Left lobe of liver (tissue), 2 donors: ENCODE measurements around the gene DCDC2. TPM values are rescaled to one million over a fixed set of nuclear protein-coding genes. Genes with fewer than 3 reads are reported as not detected.
"Not testable (repeated sequence)": the region's sequence is repeated elsewhere in the genome, so short reads cannot be mapped to it uniquely, and the experiment has no call there.

Experiments
- ATAC-seq: fragments of 200-7000 bp; cut with Tn5 transposase; one replicate; pipeline ENCODE4 v1.9.1; 2020; ENCODE audit warnings: mild to moderate bottlenecking, moderate library complexity
- DNase-seq: peaks from one replicate; pipeline ENCODE4 v3.0.0-alpha.2; 2020; ENCODE audit warnings: low spot score
- total RNA-seq: library from RNA; stranded (reverse); gene quantifications from one replicate; pipeline ENCODE4 v1.2.1, GENCODE V29; 2021
- donor health status: DM: no; HTN: no; CAD: no; lungs with moderate emphysema.
- donor health status: DM: no; HTN: yes; CAD: no.

DCDC2 gene
- 1.4 TPM for total RNA-seq

DNA sequence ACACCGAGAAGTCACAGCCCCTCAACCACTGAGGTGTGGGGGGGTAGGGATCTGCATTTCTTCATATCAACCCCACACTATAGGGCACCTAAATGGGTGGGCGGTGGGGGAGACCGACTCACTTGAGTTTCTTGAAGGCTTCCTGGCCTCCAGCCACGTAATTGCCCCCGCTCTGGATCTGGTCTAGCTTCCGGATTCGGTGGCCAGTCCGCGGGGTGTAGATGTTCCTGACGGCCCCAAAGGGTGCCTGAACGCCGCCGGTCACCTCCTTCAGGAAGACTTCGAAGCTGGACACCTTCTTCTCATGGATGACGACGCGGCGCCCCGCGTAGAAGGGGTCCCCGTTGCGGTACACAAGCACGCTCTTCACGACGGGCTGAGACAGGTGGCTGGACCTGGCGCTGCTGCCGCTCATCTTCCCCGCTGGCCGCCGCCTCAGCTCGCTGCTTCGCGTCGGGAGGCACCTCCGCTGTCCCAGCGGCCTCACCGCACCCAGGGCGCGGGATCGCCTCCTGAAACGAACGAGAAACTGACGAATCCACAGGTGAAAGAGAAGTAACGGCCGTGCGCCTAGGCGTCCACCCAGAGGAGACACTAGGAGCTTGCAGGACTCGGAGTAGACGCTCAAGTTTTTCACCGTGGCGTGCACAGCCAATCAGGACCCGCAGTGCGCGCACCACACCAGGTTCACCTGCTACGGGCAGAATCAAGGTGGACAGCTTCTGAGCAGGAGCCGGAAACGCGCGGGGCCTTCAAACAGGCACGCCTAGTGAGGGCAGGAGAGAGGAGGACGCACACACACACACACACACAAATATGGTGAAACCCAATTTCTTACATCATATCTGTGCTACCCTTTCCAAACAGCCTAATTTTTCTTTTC, at the start of gene DCDC2:
DCDC2 (minus strand) TSS at position 724 of the 883 bp plus-strand sequence; CDS start at position 415, 309 bp downstream.
- peak; percentile 78 for ATAC-seq
- DNase-seq: peak; percentile 53

DNA sequence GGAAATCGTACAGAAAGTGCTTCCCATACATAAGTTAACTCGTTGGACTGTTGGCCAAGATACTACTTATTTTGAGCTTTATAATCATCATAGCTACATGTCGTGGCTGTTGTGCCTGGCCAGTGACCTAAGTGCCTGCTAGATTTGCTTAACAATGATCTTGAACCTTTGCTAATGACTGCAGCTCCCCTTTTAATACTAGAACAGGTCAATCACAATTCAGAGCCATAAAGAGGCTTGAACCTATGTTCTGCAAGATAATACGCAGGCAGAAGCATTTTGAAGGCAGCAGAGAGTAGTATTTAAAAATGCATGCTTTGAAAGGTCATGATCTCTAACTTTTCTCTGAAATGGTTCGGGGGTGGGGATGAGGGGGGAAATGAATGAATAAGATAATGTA, 47.4 kb upstream of the DCDC2 start:
- DNase-seq (no peak), ATAC-seq (no peak)

DNA sequence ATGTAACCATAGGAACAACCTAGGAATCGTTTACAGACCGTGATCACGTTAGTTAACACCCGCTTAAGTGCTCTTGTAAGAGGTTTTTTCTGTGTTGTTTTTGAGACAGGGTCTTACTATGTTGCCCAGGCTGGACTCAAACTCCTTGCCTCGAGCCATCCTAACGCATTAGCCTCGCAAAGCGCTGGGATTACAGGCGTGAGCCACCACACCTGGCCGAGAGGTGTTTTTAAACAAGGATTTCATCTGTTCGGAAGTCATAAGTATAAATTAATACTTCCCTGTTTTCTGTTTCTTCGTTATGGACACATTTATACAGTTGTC, 45.6 kb upstream of the DCDC2 start:
- ATAC-seq (no peak), DNase-seq (no peak)

DNA sequence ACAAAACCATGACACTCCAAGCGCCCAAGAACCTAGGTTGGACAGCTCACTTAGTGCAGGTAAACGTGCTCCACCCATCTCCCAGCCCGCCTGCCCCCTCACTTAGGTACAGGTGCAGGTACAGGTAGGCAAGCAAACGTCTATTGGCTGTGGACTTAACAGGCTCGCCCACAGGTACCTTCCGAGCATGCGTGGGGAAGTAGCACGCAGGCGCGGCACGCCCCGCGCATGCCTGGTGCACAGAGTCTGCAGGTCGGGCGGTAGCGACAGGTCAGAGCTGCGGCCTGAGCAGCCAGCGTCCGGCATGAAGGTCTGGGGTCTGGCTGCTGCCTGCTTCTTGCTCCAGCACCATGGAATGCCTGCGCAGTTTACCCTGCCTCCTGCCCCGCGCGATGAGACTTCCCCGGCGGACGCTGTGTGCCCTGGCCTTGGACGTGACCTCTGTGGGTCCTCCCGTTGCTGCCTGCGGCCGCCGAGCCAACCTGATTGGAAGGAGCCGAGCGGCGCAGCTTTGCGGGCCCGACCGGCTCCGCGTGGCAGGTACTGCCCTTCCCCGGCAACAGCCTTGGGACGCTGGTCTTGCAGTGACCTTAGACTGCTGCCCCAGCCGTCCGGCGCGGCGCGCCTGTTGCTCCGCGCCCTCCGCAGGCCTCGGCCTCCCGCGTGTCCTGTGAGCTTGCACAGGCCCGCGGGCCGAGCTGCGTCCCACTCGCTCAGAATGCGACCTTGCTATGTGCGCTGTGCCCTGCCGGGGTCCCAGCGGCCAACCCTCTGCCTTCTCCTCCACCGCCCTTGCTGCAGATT, 45.0 kb upstream of the DCDC2 start, which contains the start of gene MRS2:
MRS2 (plus strand) TSS at position 240 of the 804 bp plus-strand sequence; CDS start at position 351, 111 bp downstream.
- ATAC-seq: peak; percentile 97

DNA sequence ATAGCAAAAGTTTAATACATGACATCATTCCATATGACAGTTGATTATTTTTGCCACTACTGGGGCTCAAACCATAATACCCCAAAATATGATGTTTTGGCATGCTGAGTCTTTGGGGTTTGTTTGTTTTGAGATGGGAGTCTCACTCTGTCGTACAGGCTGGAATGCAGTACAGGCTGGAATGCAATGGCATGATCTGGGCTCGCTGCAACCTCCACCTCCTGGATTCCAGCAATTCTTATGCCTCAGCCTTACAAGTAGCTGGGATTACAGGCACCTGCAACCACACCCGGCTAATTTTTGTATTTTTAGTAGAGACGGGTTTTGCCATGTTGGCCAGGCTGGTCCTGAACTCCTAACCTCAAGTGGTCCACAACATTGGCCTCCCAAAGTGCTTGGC, 43.6 kb upstream of the DCDC2 start:
- DNase-seq: no peak
- ATAC-seq: no peak

More for the DNA sequence above, 45.0 kb upstream of the DCDC2 start, which contains the start of gene MRS2:
- peak; percentile 94 for DNase-seq

DNA sequence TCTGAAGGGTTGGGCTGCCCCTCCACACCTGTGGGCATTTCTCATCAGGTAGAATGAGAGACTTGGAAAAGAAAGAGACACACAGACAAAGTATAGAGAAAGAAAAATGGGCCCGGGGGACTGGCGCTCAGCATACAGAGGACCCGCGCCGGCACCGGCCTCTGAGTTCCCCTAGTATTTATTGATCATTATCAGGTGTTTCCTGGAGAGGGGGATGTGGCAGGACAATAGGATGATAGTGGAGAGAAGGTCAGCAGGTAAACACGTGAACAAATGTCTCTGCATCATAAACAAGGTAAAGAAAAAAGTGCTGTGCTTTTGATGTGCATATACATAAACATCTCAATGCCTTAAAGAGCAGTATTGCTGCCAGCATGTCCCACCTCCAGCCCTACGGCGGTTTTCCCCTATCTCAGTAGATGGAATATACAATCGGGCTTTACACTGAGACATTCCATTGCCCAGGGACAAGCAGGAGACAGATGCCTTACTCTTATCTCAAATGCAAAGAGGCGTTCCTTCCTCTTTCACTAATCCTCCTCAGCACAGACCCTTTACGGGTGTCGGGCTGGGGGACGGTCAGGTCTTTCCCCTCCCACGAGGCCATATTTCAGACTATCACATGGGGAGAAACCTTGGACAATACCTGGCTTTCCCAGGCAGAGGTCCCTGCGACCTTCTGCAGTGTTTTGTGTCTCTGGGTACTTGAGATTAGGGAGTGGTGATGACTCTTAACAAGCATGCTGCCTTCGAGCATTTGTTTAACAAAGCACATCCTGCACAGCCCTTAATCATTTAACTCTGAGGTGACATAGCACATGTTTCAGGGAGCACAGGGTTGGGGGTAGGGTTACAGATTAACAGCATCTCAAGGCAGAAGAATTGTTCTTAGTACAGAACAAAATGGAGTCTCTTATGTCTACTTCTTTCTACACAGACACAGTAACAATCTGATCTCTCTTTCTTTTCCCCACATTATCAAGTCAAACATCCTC, 42.5 kb upstream of the DCDC2 start:
- not testable (repeated sequence) for ATAC-seq, DNase-seq

DNA sequence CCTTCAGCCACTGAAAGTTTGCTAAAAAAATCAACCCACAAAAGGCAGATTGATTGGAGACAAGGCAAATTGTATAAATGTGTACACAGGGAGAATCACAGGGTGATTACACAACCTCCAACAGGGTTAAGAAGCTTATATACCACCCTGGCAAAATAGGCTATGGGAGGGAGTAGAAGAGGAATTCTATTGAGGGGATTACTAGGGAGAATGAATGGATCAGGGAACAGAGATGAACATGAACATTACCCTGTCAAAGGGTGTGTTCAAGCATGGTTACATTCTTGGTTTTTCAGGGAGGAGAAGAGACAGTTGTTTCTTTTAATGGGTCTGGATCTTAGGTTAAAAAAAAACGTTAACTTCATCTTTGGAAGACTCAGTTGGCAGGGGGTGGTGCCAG, 39.8 kb upstream of the DCDC2 start:
- ATAC-seq (no peak), DNase-seq (no peak)

DNA sequence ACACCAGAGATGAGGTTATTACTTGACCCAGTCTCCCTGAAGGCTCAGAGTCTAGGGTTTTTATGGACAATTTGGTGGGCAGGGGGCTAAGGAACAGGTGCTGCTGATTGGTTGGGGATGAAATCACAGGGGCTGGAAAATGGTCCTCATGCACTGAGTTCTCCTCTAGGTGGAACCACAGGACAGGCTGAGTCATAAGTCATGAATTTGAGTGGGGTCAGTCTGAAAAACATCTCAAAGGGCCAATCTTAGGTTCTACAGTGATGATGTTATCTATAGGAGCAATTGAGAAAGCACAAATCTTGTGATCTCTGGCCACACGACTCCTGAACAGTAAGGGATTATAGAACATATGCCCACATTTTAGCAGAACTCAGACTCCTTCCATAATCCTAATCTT, 39.0 kb upstream of the DCDC2 start:
- no peak for DNase-seq
- ATAC-seq: no peak

DNA sequence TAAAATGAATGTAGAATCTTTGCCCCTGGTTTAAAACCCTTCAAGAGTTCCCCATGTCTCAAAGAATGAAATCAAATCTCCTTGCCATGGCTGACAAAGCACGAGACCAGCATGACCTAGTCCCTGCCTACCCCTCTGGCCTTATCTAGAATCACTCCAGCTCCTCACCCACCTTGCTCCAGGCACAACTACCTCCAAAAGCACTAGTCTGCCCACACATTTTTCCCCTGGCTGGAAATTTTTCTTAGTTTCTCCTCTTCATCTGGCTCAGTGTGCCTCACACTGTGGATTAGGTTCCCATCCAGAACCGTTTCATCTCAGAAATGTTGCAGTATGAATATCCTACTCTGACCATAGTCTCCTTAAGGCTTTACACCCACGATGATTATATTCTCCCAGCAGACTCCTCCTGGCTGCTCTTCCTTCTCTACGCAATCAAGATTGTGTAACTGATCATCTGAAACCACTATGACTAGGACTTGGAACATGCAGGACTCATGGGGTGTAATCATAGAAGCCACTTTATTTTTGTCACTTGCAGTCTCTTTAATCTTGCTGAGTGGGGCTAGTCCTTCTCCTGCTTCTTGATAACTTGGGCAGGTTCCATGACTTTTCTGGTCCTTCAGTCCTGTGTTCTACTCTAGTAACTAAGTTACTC, 37.0 kb upstream of the DCDC2 start:
- ATAC-seq (no peak), DNase-seq (no peak)

DNA sequence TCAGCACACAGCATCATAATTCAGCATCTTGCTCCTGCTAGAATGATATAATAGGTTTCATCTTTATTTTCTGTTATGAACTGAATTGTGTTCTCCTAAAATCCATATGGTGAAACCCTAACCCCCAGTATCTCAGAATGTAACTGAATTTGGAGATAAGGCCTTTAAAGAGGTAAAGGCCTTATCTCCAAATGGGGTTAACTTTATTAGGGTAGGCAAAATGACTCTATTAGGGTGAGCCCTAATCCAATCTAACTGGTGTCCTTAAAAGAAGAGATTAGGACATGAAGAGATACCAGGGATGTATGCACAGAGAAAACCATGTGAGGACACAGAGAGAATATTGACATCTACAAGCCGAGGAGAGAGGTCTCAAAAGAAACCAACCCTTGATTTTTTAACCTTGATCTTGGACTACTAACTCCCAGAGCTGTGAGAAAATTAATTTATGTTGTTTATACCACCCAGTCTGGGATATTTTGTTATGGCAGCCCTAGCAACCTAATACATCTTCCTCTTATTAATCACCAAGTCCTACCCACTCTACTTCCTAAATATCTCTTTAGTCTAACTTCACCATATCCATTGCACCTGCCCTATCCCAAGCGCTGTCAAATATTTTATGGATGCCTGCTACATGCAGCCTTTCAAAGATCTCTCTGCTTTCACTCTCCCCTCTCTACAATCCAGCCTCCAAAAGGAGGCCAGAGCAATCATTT, 36.4 kb upstream of the DCDC2 start:
- ATAC-seq (no peak), DNase-seq (no peak)

DNA sequence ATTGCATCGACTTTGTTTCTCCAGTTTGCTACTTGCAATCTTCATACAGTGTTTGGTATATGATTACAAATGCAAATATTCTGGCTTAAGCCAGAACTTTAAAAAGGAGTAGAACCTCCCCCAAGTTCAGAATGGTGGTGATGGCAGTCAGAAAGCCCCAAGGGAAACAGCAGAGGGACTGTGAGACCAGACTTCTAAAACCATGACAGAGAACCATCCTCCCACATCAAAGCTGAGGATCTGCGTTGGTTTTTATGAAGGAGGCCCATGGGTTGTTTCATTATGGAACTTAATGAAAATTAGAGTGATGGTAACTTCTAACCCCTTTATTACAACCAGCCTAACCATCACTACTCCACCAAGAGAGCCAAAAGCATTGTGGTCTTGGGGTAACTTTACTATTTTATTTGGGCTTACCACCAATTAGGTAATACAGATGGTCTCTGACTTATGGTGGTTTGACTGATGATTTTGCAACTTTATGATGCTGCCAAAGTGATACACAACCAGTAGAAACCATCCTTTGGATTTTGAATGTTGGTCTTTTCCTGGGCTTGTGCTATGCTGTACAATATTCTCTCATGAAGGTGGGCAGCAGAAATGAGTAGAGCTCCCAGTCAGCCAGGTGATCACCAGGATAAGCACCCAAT, 34.0 kb upstream of the DCDC2 start:
- no peak for ATAC-seq
- DNase-seq: no peak

DNA sequence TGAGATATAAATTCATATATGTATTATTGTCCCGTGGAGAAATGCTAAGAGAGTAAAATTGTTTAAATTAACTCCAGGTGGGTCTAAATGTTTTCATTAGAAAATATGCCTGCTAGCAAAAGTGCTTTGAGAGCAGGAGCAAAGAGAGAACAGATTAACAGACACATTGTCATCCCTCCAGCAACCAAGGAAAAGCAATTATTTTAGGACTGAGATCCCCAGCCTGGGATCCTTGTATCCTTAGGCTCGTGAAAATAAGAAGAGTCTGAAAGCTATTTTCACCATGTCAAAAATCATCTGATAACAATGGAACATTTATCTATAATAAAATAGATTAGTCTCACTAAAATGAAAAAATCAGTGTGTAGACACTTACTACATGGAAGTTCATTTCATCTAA, 33.3 kb upstream of the DCDC2 start:
- no peak for DNase-seq
- no peak for ATAC-seq

DNA sequence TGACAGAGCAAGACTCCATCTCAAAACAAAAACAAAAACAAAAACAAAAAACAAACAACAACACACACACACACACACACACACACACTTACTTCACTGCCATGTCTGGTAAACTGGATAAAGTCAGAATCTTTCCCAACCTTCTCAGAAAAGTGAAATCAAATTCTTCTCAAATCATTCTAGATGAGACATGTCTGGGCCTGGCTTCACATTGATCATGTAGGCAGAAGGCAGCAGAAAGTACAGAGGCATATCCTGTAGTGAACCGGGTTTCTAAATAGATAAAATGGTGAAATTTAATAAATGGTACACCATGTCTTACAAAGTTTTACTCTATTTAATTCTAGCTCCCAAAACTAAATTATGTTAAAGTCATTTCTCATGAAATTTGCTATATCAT, 30.0 kb upstream of the DCDC2 start:
- DNase-seq (no peak), ATAC-seq (no peak)

DNA sequence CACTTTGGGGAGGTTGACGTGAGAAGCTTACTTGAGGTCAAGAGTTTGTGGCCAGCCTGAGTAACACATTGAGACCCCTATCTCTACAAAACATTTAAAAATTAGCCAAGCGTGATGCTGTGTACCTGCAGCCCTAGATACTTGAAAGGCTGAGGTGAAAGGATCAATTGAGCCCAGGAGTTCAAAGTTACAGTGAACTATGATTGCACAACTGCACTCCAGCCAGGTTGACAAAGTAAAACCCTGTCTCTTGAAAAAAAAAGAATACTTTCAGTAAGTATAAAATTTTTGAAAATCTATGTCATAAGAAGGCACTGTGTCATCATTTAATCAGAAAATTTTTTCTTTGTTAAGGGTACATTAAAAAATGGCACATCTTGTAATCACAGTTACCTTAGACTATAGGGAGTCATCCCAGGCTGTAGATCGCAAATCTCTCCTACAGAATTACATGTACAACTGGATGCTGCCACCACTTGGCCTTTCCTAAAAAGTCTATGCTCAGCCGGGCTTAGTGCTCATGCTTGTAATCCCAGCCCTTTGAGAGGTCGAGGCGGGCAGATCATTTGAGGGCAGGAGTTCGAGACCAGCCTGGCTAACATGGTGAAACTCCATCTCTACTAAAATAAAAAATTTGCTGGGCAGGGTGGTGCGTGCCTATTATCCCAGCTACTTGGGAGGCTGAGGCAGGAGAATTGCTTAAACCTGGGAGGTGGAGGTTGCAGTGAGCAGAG, 27.8 kb upstream of the DCDC2 start:
- ATAC-seq: peak; percentile 85
- DNase-seq: no peak

DNA sequence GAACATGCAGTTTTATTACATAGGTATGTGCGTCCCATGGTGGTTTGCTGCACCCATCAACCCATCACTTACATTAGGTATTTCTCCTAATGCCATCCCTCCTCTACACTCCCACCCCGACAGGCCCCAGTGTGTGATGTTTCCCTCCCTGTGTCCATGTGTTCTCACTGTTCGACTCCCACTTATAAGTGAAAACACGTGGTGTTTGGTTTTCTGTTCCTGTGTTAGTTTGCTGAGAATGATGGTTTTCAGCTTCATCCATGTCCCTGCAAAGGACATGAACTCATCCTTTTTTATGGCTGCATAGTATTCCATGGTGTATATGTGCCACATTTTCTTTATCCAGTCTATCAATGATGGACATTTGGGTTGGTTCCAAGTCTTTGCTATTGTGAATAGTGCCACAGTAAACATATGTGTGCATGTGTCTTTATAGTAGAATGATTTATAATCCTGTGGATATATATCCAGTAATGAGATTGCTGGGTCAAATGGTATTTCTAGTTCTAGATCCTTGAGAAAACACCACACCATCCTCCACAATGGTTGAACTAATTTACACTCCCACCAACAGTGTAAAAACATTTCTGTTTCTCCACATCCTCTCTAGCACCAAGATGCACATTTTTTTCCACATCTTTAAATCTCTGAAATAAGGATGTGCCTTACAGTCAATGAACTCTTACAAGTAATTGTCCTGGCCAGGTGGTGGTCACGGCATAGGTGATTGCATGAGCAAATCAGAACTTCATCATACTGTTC, 26.7 kb upstream of the DCDC2 start:
- ATAC-seq, DNase-seq: not testable (repeated sequence)

DNA sequence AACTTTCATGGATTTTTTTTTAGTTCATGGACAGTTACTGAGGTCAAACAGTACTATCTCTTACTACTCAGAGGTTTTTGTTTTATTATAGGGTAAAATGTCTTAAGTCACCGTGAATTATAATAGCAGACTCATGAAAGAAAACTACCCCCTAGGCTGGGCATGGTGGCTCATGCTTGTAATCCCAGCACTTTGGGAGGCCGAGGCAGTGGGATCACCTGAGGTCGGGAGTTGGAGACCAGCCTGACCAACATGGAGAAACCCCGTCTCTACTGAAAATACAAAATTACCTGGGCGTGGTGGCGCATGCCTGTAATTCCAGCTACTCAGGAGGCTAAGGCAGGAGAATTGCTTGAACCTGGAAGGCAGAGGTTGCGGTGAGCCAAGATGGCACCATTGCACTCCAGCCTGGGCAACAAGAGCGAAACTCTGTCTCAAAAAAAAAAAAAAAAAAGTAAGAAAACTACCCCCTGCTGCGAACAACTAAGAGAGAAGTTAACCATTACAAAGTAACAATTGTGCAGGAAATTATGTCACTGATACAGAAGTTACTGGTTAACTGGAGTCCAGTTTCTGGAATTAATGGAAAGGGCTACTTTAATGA, 25.1 kb upstream of the DCDC2 start:
- not testable (repeated sequence) for ATAC-seq

DNA sequence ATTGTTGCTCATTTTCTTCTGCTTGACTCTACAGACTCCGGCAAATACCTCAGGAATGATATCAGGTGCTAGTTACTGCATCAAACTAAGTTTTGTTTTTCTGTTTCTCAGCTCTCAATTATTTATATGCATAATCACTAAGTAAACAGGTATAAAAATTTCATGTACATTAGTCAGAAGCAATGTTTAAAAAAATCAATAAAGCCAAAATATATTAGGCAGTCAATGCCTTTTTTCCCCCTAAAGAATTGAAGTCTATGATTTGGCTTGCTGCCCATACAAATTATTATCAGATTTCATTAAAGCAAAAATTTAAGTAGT, 24.3 kb upstream of the DCDC2 start:
- no peak for ATAC-seq
- DNase-seq: no peak

More for the DNA sequence above, 25.1 kb upstream of the DCDC2 start:
- not testable (repeated sequence) for DNase-seq
